Ureter (tissue), 1 donor: Measurements from ENCODE around the gene FKBP7. TPM values are rescaled to one million over a fixed set of nuclear protein-coding genes. Genes with fewer than 3 reads are reported as not detected.
A peak's percentile ranks its signal among the peaks of the same experiment; 100 is the strongest.
"Not testable (repeated sequence)": the region's sequence is repeated elsewhere in the genome, so short reads cannot be mapped to it uniquely, and the experiment has no call there.

Experiments used
- DNase-seq: peaks from one replicate; pipeline ENCODE4 v3.0.0-alpha.2; 2020; ENCODE audit warnings: low spot score
- total RNA-seq: library from RNA; stranded (reverse); gene quantifications from one replicate; pipeline ENCODE4 v1.2.4, GENCODE V29; 2023
- donor health status: DM: yes; HTN: yes; CAD: no.

The FKBP7 gene
- 13.6 TPM for total RNA-seq

GRCh38 chr2:178478439-178479274 is at the start of gene FKBP7:
FKBP7 (minus strand) TSS chr2:178478600; CDS start chr2:178478499, 101 bp downstream.
- DNase-seq: peak; percentile 88

GRCh38 chr2:178527592-178527991 is 49.2 kb upstream of the FKBP7 start:
- no peak for DNase-seq

- no peak for DNase-seq
Measured at GRCh38 chr2:178526256-178526655, 47.9 kb upstream of the FKBP7 start.

- not testable (repeated sequence) for DNase-seq
Measured at GRCh38 chr2:178525460-178525859, 47.1 kb upstream of the FKBP7 start.

- not testable (repeated sequence) for DNase-seq
Measured at GRCh38 chr2:178525010-178525409, 46.6 kb upstream of the FKBP7 start.

GRCh38 chr2:178523596-178524134 is 45.3 kb upstream of the FKBP7 start:
- DNase-seq: no peak

- peak; percentile 90 for DNase-seq
Measured at GRCh38 chr2:178522950-178523595, 44.7 kb upstream of the FKBP7 start.

GRCh38 chr2:178521304-178522150 is 43.1 kb upstream of the FKBP7 start:
- DNase-seq: no peak

GRCh38 chr2:178517496-178517895 is 39.1 kb upstream of the FKBP7 start:
- no peak for DNase-seq

GRCh38 chr2:178514664-178515063 is 36.3 kb upstream of the FKBP7 start:
- DNase-seq: no peak

GRCh38 chr2:178513876-178514275 is 35.5 kb upstream of the FKBP7 start:
- no peak for DNase-seq

GRCh38 chr2:178512484-178512883 is 34.1 kb upstream of the FKBP7 start:
- no peak for DNase-seq

GRCh38 chr2:178510384-178510783 is 32.0 kb upstream of the FKBP7 start:
- no peak for DNase-seq

GRCh38 chr2:178508646-178509045 is 30.2 kb upstream of the FKBP7 start:
- DNase-seq: no peak

- DNase-seq: no peak
Measured at GRCh38 chr2:178506949-178507348, 28.5 kb upstream of the FKBP7 start.

GRCh38 chr2:178506524-178506923 is 28.1 kb upstream of the FKBP7 start:
- DNase-seq: no peak

GRCh38 chr2:178506101-178506500 is 27.7 kb upstream of the FKBP7 start:
- DNase-seq: no peak

GRCh38 chr2:178502751-178503150 is 24.4 kb upstream of the FKBP7 start:
- no peak for DNase-seq

- no peak for DNase-seq
Measured at GRCh38 chr2:178499640-178500039, 21.2 kb upstream of the FKBP7 start.

- no peak for DNase-seq
Measured at GRCh38 chr2:178498137-178498536, 19.7 kb upstream of the FKBP7 start.

GRCh38 chr2:178496049-178496448 is 17.6 kb upstream of the FKBP7 start:
- no peak for DNase-seq

GRCh38 chr2:178491612-178492011 is 13.2 kb upstream of the FKBP7 start:
- no peak for DNase-seq
